Effector CD8-positive, alpha-beta T cell (primary cell): ENCODE data around the gene ATXN3.

Source experiments
- DNase-seq: peaks from one replicate; lab custom pipeline; 2025; lab: John Stamatoyannopoulos, UW
- total RNA-seq, 4 experiments: gene quantifications; one replicate each; lab custom pipeline; 2026; lab: John Stamatoyannopoulos, UW

ATXN3 gene
- 47.6 to 87.0 (median 61.8) reads per million in 4 experiments for total RNA-seq

DNA sequence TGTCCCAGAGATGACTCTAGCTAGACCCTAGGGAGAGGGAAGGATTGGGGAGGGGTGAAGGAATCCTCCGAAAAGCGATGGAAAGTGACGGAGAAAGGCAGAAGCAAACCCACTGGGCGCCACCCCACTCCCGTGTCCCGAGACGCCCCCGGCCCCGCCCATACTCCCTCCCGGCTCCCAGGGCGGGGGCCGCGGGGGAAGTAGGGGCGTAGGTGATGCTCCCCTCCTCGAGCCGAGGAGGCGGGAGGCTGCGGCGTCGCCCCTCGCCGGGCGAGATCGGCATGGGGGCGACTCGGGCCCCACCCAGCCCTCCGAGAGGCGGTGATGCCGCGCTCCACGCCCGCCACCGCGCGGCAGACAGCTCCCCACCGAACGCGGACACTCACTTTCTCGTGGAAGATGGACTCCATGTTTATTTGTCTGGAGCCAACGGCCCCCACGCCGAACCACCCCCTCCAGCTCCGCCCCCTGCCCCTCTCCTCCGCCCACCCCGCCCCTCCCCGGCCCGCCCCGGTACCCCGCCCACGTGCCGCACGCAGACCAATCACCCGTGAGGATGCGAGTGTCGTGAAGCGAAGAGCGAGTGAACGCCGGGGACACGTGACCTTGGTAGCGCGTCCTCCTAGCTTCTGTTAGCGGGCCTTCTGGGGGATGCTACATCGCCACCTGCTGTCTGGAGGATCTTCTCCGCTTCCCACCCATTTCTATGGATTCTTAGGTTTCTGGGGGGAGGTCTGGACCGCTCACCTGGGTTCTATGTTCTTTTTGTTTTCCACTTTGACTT, at the start of gene ATXN3:
Gene ATXN3, minus strand, starts transcription at position 440 of the 784 bp plus-strand sequence. Its CDS starts 30 bp downstream, at position 410.
- peak; percentile 93 for DNase-seq

DNA sequence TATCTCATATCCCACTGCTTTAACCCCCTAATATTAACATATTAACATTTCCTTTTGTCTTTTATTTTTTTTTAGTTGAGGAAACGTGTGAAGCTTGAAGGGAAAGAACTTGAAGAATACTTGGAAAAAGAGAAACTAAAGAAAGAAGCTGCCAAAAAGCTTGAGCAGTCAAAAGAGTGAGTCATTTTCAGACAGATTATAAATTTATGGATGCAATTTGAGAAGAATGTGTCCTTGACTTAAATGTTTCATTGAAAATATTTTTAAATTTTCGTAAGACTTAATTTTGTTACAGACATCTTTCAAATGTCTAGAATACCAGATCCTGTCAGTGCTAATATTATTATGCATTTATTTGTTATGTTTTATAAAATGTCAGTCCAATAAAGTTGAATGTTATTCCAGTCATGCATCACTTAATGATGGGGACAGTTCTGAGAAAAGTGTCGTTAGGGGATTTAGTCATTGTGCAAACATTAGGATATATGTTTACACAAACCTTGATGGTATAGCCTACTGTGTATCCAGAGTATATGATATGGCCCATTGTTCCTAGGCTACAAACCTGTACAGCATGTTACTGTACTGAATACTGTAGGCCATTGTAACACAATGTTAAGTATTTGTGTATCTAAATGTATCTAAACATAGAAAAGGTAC, 48.0 kb upstream of the ATXN3 start:
- DNase-seq = no peak

DNA sequence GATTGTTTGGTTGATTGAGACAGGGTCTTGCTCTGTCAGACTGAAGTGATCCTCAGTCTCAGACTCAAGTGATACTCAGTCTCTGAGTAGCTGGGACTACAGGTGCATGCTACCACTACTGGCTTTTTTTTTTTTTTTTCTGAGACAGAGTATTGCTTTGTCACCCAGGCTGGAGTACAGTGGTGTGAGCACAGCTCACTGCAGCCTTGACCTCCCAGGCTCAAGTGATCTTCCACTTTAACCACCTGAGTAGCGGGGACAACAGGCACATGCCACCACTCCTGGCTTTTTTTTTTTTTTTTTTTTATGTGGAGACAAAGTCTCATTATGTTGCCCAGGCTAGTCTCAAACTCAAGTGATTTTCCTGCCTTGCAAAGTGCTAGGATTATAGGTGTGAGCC, 47.2 kb upstream of the ATXN3 start:
- DNase-seq = no peak

DNA sequence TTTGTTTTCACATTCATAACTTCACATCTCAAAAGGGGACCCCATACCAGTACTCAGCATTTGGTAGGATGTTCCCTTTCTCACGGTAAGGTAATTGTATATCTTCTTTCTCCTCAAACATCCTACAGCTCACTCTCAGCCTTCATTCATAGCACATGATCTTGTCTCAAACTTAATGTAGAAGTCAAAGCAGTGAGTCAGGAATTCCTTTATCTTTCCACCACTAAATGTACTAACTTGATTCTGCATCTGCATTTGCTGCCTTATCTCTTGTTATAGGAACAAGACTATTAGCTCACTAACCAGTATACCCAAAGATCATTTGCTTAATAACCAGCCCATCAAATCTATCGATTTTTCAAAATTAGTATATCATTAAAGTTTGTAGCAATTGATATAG, 38.3 kb upstream of the ATXN3 start:
- no peak for DNase-seq

DNA sequence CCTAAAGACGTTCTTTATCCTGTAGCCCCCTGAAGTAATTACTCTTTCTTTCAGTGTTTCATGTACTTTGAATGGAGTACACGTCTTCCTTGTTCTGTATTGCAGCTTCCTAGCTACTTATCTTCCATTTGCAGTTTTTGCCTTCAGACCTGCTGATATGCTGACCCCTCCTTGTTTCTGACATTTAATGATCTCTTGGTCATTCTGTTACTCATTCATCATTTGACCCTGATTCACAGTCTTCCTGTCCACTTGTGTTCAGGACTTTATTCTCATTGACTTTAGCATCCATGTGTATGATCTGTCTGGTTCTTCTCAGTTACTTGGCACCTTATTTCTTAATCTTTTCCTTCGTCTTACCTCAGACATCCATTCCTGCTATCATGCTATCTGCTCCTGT, 37.6 kb upstream of the ATXN3 start:
- no peak for DNase-seq

DNA sequence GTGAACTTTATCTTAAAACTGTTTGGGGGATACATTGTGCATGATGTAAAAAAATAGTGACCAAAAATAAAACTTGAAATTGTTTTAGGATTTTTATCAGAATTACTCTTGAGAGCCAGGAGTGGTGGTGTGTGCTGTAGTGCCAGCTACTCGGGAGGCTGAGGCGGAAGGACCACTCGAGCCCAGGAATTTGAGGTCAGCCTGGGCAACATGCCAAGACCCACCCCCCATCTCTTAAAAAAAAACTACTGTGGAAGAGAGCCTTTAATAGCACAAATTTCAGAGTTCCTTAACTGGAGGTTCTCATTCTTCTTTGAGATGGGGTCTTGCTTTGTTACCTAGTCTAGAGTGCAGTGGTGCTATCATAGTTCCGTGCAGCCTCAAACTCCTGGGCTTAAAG, 36.9 kb upstream of the ATXN3 start:
- no peak for DNase-seq

DNA sequence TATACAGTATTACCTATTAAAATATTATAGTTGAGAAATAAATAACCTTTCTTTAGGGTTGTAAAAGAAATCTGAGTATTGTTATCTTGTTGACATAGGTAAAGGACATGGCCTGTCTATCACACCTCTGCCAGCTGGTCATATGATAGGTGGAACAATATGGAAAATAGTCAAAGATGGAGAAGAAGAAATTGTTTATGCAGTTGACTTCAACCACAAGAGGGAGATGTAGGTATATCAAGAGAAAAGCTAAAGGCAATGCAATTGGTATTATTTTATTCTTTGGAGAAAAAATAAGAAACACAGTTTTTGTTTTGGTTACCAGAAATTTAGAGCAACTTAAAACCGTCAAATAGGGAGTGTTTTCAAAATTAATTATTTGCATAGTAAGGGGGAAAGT, 28.9 kb upstream of the ATXN3 start:
- DNase-seq = no peak

DNA sequence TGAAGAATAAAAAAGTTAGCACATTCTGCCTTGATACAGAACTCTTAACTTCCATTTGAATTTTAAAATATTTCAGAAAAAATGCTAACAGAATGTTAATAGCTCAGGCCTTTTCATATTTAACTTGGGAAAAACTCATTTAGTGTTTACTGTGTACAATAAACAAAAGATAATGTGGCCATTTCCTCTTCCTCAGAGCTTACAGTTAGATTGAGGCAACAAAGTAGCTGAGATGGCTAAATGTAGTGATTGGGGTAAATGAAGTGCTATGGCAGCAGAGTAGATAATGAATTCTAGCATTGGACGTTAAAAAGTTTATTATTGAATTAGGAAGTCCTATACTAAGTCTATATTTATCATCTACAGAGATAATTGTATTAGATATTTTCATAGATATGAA, 28.1 kb upstream of the ATXN3 start:
- no peak for DNase-seq

DNA sequence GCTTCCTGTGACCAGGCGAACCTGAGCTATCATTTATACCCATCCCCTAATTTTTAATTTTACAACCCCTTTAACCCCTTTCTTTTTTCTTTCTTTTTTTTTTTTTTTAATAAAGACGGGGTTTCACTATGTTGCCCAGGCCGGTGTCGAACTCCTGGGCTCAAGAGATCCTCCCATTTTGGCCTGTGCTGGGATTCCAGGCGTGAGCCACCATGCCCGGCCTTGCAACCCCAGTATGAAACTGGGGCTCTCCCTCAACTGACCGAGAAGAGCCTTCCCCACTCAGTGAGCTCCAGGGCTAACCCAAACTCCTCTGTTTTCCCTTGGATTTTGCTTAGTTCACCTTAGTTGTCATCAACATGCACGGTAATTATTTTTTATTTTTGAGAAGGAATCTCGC, 16.4 kb upstream of the ATXN3 start:
- DNase-seq = no peak

DNA sequence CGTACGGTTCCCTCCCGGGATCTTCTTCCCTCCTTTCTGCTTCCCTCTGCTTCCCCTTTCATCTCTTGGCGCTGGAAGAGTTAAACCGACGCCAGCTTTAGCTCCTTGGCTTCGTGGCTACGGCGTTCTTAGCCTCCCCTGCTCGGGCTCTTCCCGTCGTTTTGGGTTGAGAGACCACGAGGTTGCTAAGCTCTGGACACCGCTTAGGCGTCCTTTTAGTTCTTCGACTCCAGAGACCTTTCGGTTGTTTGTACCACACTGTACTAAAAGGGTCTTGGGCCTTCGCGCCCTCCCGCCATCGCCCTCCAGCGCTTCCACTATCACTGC, 15.9 kb upstream of the ATXN3 start:
- no peak for DNase-seq

DNA sequence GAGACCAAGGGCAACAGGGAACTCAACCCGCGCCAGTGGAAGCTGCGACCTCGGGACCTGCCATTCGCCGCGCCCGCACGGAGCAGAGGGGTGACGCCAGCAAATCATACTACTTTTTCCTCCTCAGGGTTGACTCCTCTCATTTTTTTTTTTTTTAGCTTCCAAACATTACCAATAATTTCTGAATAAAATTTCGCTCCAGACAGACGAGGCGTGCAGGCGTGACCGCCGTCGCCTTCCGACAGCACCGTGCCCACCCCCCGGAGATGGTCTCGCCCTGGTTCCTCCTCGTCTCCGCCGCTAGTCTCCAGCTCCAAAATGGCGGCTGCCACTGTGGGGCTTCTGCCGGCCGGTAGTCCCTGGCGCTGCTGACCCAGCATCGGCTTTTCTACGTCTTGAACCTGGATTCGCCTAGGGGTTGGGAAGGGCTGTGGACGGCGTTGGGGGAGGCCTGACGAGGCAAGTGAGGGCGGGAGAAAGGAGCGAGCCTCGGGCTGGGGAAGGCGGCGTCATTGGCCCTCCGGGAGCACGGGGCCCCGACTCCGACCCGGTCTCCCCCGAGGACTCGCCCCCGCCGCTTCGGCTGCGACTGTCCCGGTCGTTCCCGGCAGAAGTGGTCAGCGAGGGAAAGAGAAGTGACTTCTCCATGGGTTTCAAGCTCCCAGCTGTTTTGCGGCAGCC, 15.4 kb upstream of the ATXN3 start, which contains the start of the genes CPSF2 and NDUFB1:
Gene CPSF2, plus strand, starts transcription at position 300 of the 681 bp plus-strand sequence. CDS start 9,016 bp downstream, outside the sequence.
Gene NDUFB1, minus strand, starts transcription at position 37 of the 681 bp plus-strand sequence. CDS start 4,069 bp downstream, outside the sequence.
- DNase-seq = peak; percentile 72

DNA sequence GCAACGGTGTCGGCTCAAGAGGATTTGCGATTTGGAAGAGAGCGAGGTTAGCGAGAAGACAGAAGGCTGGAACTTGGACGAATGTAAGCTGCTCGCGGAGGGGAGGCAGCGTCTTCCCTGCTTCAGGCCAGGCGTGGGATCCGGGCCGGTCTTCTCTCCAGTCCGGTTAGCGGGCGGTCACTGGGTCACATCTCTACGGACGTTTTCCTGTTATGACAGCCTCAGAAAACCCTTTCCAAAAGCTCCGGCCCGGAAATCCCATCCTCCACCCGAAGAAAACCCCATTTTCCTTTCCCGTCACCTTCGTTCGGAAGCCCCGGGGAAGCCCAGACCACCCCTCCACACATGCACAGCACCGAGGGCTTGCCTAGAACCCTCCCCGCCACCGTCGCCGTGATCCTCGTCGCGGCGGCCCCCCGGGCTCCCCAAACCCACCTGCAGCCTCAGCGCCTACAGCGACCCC, 14.9 kb upstream of the ATXN3 start:
- DNase-seq = no peak

DNA sequence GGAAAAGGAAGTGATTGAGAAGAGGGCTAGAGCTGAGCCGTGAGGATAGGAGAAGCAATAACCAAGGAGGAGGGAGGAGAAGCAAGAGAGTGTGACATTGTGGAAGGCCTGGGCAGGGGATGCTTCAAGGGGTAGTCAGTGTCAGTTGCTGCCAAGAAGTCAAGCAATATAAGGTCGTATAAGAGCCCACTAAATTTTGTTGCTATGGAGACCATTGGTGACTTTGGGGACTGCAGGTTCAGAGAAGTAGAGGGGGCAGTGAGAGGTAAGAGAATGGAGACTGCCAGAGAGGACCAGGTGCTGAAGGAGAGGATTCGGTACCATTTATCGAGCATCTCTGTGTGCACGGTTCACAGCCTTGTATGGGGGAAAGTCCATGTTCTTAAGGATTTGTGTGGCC, 3.1 kb upstream of the ATXN3 start:
- DNase-seq = no peak

DNA sequence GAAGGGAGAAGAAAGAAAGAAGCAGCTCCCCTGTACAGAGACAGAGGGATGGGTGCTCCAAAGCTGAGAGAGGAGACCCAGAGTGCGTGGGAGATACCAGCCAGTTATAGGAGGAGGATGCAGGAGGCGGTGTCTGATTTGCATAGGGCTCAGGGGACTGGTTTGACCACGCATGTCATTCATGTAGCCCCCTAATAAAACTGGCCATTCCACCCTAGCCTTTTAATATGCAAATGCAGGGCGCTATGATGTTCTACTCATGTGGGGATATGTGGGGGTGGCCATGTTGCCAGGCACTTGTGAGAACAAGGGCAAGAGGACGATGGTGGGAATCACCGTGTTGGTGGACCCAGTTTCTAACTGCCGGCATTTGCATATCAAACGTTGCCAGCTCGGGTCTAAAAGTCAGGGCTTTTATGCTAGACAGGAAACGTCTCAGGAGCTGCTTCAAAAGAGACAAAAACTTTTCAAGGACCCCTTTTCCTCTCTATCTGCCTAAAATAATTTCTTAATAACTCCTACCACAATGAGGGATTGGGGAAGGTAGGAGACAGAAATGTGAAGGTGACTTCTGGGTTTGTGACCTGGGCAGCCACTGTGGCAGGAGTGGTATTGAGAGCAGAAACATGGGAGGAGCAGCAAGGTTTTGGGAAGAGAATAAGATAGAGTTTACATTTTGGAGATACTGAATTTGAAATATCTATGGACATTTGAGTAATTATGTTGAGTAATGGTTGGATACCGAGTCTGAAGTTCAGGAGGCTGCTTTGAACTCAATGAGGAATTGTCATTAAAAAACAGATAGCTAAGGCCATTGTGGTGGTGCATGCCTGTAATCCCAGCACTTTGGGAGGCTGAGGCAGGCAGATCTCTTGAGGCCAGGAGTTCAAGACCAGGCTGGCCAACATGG, 2.2 kb upstream of the ATXN3 start:
- DNase-seq = peak; percentile 10

DNA sequence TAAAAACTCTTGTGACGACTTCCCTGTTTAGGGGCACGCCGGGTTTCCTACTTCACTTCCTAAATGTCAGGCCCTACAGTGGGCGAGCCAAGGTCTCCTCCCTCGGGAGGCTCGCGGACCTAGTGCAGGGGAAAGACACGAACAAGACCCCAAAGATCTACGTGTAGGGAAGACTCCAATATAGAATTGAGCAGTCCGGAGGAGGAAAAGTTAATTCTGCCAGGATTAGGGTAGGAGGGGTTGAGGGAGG, 564 bp downstream of the ATXN3 start:
- no peak for DNase-seq

DNA sequence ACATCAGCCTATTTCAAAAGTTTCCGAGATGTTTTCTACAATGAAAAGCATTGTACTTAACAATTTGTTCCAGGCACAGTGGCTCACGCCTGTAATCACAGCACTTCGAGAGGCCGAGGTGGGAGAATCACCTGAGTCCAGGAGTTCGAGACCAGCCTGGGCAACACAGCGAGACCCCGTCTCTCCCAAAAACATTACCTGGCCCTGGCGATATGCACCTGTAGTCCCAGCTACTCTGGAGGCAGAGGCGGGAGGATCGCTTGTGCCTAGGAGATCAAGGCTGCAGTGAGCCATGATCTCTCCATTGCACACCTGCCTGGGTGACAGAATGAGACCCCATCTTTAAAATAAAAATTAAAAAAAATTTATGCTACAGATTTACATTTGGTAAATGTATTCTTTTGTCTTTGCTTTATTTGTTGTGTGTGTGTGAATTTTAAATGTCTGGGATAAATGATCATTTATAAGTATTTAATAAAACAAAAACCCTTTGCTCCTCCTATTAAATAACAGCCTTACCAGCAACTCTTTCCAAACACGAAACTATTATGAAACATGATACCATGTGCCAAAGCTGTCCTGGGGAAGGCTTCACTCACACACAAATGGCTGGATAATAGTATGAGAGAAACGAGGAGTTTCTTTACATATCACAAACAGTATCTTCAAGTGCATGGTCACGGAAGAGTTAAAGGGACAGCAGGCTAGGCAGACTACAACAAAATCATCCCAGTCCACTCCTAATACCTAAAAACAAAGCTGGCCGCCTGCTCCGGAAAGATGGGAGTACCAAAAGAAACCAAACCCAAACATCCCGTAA, 1.1 kb downstream of the ATXN3 start:
- no peak for DNase-seq

DNA sequence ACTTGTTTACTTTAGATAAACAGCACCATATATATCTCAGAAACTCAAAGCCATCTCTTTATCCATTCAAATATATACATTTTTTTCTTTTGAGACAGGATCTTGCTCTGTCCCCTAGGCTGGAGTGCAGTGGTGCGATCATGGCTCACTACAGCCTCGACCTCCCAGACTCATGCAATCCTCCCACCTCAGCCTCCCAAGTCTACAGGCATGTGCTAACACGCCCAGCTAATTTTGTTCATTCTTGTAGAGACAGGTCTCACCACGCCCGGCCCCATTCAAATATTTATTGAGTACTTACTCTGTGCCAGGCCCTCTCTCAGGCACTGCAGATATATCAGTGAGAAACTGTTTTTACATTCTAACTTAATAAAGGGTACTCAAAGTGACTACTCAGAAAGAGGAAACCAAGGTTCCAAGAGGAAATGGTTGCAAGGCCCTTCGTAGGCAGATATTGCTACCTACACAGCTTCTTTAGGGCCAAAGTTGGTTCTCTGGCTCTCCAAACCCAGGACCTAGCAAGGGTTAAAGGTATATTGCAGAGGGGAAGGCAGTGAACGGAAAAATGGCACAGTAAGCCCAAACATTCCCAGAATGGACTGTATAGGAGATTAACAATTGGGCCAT, 2.9 kb downstream of the ATXN3 start:
- DNase-seq = no peak

DNA sequence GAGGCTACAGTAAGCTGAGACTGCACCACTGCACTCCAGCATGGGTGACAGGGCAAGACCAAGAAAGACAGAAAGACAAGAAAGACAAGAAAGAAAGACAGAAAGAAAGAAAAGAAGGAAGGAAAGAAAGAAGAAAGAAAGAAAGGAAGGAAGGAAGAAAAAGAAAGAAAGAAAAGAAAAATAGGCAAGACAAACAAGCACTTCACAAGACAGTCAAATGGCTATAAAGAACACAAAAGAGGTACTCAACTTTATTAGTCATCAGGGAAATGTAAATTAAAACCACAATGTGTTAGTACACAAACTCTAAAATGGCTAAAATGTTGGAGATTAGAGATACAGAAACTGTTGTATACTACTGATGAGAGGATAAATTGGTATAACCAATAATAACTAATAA, 6.6 kb downstream of the ATXN3 start:
- DNase-seq = no peak

DNA sequence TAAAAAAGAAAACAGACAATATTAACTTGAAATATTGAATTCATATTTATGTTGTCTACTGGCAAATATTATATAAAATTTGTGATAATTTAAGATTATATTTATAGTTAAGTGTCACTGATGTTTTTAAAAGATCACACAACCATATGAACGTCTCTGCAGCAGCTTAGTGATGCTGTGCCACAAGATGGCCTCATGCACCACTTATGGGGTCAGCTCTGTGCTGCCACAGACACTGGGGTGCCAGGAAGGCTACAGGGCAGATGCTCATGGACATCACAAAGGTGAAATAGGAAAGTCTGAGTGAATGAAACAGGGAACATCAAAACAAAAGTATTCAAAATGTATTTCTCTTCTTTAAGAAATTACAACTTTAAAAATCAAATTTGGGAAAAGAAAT, 13.1 kb downstream of the ATXN3 start:
- no peak for DNase-seq

DNA sequence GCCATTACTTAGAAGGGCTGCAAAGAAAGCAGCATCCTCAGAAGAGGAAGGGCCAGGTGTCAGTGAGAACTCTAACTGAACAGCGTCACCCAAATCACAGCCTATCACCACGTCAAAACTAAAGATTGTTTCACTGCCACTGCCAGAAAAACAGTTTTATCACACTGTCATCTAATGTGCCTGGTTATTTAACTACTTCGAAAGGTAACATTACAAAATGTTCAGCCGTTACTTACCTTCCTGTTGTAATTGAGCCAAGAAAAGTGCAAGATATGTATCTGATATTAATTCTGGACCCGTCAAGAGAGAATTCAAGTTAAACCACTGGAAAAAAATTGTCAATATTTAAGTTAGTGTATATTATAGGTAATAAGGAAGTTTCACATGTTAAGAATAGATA, 17.9 kb downstream of the ATXN3 start:
- DNase-seq = no peak

DNA sequence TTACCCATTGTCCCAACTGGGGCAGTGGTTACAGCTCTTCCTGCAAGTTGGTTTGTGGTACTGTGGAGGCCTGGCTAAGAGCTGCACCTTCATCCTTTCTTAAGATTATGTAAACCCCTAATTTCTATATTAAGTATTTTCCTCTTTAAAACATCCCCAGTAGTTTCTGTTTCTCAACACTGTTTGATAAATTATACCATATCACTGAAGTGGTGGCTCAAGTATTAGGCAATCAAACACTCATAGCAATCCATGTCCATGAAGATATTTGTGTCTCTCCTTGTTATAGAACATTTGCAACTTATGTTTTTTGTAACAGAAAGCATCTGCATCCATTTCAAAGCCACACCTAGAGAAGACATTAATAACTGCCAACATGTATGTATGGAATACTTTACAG, 31.8 kb downstream of the ATXN3 start:
- no peak for DNase-seq
